HG02981 (cell line): ENCODE results near the gene ELAC2.

ENCODE experiments used
- ATAC-seq: cut with Tn5 transposase; IDR thresholded peaks from one replicate; pipeline ENCODE4 v1.9.1; 2021; ENCODE audit warnings: mild to moderate bottlenecking, moderate library complexity; ENCODE audit not compliant: unreplicated experiment

The ELAC2 gene

GRCh38 chr17:12959441-12959840, 58.4 kb downstream of the ELAC2 start:
- no peak for ATAC-seq

DNA sequence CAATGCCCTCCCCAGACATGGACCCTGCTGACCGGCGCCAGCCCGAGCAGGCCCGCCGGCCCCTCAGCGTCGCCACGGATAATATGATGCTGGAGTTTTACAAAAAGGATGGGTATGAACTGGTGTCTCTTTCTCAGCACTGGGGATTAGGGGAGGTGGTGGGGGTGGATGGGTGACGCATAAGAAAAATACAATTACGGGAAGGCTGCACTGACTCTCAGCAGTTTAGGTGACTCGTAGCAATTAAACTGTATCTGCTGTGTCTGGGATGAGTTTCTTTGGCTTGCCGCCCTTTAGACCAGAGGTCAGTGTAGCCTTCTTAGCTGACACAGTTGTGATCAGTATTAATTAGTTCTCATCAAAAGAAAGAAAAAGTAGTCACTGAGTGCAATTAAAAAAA, 59.0 kb downstream of the ELAC2 start:
- ATAC-seq: no peak

DNA sequence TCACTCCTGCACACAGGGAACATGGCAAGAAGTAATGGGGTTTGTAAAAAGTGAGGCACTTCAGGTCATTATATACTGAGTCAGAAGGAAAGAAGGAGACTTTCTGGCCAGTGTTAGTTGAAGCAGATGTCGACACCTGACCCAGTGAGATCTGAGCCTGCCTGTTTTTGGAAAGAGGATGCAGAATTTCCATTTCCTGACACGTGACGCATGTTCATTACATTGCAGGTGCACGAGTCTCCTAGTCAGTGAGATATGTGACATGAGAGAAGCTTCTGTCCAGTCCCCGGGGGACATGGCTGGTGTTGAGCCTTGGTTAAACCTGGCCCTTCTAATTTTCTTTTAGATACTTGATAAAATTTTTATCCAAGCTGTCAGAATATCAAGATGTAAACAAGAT, 62.3 kb downstream of the ELAC2 start:
- ATAC-seq: no peak

GRCh38 chr17:12953156-12953555, 64.7 kb downstream of the ELAC2 start:
- ATAC-seq: no peak

GRCh38 chr17:12952012-12952411, 65.8 kb downstream of the ELAC2 start:
- ATAC-seq: no peak

DNA sequence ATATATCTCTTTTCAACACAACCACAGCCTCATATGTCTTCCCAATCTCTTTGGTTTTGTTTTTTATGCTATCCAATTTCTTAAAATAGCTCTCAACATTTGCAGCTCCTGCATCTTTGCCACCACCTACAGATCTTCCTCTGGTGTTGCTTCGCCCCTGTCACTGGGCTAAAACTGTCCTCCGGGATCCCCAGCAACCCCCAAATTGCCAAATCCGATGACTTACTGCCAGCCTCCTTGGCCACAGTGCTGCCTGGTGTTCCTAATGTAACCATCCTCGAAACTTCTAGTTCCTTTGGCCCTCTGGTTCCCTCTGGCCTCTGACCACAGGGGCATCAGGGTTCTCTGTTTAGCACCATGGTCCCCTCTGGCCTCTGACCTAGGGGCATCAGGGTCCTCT, 70.8 kb downstream of the ELAC2 start:
- no peak for ATAC-seq
